Loucy (cell line): ENCODE measurements around the gene SPAM1.

ENCODE experiments used
- H2AFZ ChIP-seq: fragments of 200-600 bp; sonication (generic); 2 replicates; pipeline ENCODE4 v1.6.0; 2016; ENCODE audit warnings: antibody characterized with exemption, mild to moderate bottlenecking, low read length, moderate library complexity
- H3F3A ChIP-seq: fragments of 200-600 bp; 2 replicates; pipeline ENCODE4 v1.6.0; 2016; ENCODE audit warnings: antibody characterized with exemption, low read depth, mild to moderate bottlenecking
- H3K27me3 ChIP-seq: fragments of 200-600 bp; sonication (generic); 2 replicates; pipeline ENCODE4 v1.6.1; 2014; ENCODE audit warnings: low read length, mild to moderate bottlenecking; ENCODE audit not compliant: insufficient read depth, poor library complexity, severe bottlenecking
- H3K36me3 ChIP-seq: fragments of 200-600 bp; sonication (generic); 2 replicates; pipeline ENCODE4 v1.6.1; 2016; ENCODE audit warnings: low read length; ENCODE audit not compliant: insufficient read depth
- H3K4me1 ChIP-seq: fragments of 200-600 bp; sonication (generic); 2 replicates; pipeline ENCODE4 v1.5.1; 2014; ENCODE audit warnings: low read length, mild to moderate bottlenecking; ENCODE audit not compliant: insufficient read depth, poor library complexity, severe bottlenecking
- H3K4me2 ChIP-seq: fragments of 200-600 bp; sonication (generic); 2 replicates; pipeline ENCODE4 v1.6.0; 2014; ENCODE audit warnings: antibody characterized with exemption, low read length, low read depth, mild to moderate bottlenecking; ENCODE audit not compliant: poor library complexity, severe bottlenecking
- H3K4me3 ChIP-seq: fragments of 200-600 bp; sonication (generic); 2 replicates; pipeline ENCODE4 v1.5.1; 2014; ENCODE audit warnings: low read length, mild to moderate bottlenecking, mixed read lengths; ENCODE audit not compliant: poor library complexity, severe bottlenecking
- H3K79me2 ChIP-seq: fragments of 200-600 bp; sonication (generic); 2 replicates; pipeline ENCODE4 v1.6.1; 2014; ENCODE audit warnings: low read length; ENCODE audit not compliant: insufficient read depth
- H3K9ac ChIP-seq: fragments of 200-600 bp; sonication (generic); 2 replicates; pipeline ENCODE4 v1.6.0; 2014; ENCODE audit warnings: mild to moderate bottlenecking, low read depth, low read length, moderate library complexity; ENCODE audit not compliant: poor library complexity, severe bottlenecking
- H3K9me2 ChIP-seq: fragments of 200-600 bp; sonication (generic); replicated peaks from 2 replicates; pipeline ENCODE4 v1.6.1; 2016; ENCODE audit warnings: low read depth, low read length, mixed read lengths
- H3K9me3 ChIP-seq: fragments of 200-600 bp; sonication (generic); 2 replicates; pipeline ENCODE4 v1.6.1; 2014; ENCODE audit warnings: mild to moderate bottlenecking, antibody characterized with exemption, low read length, low read depth; ENCODE audit not compliant: insufficient read depth
- H4K20me1 ChIP-seq: fragments of 200-600 bp; sonication (generic); 2 replicates; pipeline ENCODE4 v1.6.0; 2014; ENCODE audit warnings: antibody characterized with exemption, low read length, mild to moderate bottlenecking; ENCODE audit not compliant: insufficient read depth, poor library complexity, severe bottlenecking
- EZH2phosphoT487 ChIP-seq: fragments of 200-600 bp; IDR thresholded peaks from 2 replicates; pipeline ENCODE4 v1.6.1; 2018; ENCODE audit warnings: antibody characterized with exemption, mild to moderate bottlenecking, moderate library complexity, borderline replicate concordance
- TF ChIP-seq, protein P1 (sequence below): fragments of 200-600 bp; sonication (generic); conservative IDR thresholded peaks from 2 replicates; pipeline ENCODE4 v1.5.1; 2014; ENCODE audit warnings: mild to moderate bottlenecking, antibody characterized with exemption, low read length

The SPAM1 gene

DNA sequence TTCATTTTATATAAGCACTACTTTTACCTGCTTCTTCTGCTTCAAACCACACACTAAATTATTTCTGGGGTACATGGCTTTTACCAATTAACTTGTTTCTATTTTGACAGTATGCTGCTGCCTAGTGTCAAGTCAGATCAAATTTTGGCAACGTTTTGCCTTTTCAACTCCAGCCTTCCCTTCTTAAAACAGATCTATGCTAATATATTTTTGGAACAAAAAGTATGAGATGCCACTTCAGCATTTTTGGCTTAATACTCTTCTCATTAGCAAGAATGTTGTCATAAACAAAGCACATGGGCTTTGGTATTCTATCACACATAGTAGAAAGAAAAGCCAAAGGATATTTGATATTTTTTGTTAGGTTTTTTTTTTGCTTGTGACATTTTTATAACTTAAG is 47.8 kb downstream of the SPAM1 start:
- TF ChIP-seq, protein P1, sequence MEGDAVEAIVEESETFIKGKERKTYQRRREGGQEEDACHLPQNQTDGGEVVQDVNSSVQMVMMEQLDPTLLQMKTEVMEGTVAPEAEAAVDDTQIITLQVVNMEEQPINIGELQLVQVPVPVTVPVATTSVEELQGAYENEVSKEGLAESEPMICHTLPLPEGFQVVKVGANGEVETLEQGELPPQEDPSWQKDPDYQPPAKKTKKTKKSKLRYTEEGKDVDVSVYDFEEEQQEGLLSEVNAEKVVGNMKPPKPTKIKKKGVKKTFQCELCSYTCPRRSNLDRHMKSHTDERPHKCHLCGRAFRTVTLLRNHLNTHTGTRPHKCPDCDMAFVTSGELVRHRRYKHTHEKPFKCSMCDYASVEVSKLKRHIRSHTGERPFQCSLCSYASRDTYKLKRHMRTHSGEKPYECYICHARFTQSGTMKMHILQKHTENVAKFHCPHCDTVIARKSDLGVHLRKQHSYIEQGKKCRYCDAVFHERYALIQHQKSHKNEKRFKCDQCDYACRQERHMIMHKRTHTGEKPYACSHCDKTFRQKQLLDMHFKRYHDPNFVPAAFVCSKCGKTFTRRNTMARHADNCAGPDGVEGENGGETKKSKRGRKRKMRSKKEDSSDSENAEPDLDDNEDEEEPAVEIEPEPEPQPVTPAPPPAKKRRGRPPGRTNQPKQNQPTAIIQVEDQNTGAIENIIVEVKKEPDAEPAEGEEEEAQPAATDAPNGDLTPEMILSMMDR = no peak
- no peak for TF ChIP-seq EZH2phosphoT487
- no peak overlapping the region for H2AFZ ChIP-seq
- no peak overlapping the region for H3K9ac ChIP-seq
- H3K79me2 ChIP-seq = no peaks in the 10 kb centered on the region
- H3K27me3 ChIP-seq = no peaks in the 10 kb centered on the region
- H3F3A ChIP-seq = no peaks in the 10 kb centered on the region
- no peaks in the 10 kb centered on the region for H3K36me3 ChIP-seq
- H4K20me1 ChIP-seq = no peaks in the 10 kb centered on the region
- no peak overlapping the region for H3K4me3 ChIP-seq
- no peaks in the 10 kb centered on the region for H3K9me2 ChIP-seq
- no peak overlapping the region for H3K4me2 ChIP-seq
- no peaks in the 10 kb centered on the region for H3K9me3 ChIP-seq
- H3K4me1 ChIP-seq = no peaks in the 10 kb centered on the region

DNA sequence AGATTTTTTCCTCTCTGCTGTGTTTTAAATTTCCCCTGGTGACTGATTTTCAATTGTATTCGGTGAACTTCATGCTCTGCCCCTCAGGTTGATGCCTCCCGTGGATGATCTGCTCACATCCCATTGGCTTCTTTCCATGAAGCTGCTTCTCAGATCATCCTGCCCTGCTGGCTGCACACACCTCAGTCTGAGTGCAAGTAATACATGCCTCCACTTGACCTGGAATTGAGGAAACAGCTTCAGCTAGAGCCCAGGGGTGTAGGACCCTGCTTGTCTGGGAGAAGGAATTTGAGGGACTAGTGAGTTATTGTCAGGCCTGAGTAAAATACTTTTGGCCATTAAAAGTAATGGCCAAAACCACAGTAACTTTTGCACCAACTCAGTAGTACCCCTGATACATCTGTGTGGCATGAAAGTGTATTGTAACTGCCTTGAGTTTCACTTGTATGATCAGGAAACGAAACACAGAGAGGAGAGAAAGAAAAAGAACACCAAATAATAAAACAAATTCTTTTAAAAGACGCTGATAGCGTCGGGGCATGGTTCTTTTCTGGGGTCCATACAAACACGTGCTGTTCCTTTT is 49.4 kb downstream of the SPAM1 start:
- TF ChIP-seq EZH2phosphoT487 = no peak
- TF ChIP-seq, protein P1 = no peak
- Histone ChIP-seq H3K9ac (no peak overlapping the region), H2AFZ (no peak overlapping the region), H3K79me2 (no peaks in the 10 kb centered on the region), H3K27me3 (no peaks in the 10 kb centered on the region), H3K9me3 (no peaks in the 10 kb centered on the region), H3K4me3 (no peak overlapping the region), H3K36me3 (no peaks in the 10 kb centered on the region), H3K4me2 (no peak overlapping the region), H3K4me1 (no peaks in the 10 kb centered on the region), H4K20me1 (no peaks in the 10 kb centered on the region), H3F3A (no peaks in the 10 kb centered on the region), H3K9me2 (no peaks in the 10 kb centered on the region)

DNA sequence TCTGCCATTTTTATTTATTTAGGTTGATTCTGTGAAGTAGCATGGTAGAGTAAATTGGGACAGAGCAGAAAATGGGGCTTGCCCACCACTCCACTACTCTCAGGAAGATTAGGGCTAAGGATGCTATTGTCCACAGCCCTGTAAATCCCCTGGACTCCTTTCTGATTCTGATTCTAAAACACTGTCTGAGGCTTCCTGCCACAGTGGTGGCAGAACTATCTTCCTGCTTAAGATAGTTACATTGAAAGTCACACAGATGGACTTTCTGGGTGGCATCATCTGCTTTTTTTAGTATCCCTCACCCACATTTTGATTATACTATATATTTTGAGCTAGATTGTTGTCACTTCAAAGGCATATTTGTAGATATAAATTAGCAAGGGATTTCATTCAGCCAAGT is 50.0 kb downstream of the SPAM1 start:
- no peak overlapping the region for H3K4me2 ChIP-seq
- no peaks in the 10 kb centered on the region for H3K9me3 ChIP-seq
- H2AFZ ChIP-seq = no peak overlapping the region
- H3K79me2 ChIP-seq = no peaks in the 10 kb centered on the region
- no peaks in the 10 kb centered on the region for H3F3A ChIP-seq
- H3K27me3 ChIP-seq = no peaks in the 10 kb centered on the region
- no peak overlapping the region for H3K9ac ChIP-seq
- H3K4me3 ChIP-seq = no peak overlapping the region
- TF ChIP-seq, protein P1 = no peak
- TF ChIP-seq EZH2phosphoT487 = no peak
- no peaks in the 10 kb centered on the region for H3K36me3 ChIP-seq
- H4K20me1 ChIP-seq = no peaks in the 10 kb centered on the region
- no peaks in the 10 kb centered on the region for H3K4me1 ChIP-seq
- no peaks in the 10 kb centered on the region for H3K9me2 ChIP-seq
